ENCODE results near the gene TRMO. TPM values are rescaled to one million over a fixed set of nuclear protein-coding genes. Genes with fewer than 3 reads are reported as not detected.

TRMO gene
- total and polyA plus RNA-seq, 2 of the 8 experiments (the other 6 are each of a cell fraction or from before 2014, with no cell fraction given): 4.6 to 5.6 TPM

- no peak for TF ChIP-seq CHD7 (IDR thresholded peaks at IDR 0.05; ENCODE audit: insufficient replicate concordance, low read length)
- no peak for TF ChIP-seq TAF1 (IDR thresholded peaks at IDR 0.05; ENCODE audit: low read depth, low read length)
- TF ChIP-seq, protein P1, sequence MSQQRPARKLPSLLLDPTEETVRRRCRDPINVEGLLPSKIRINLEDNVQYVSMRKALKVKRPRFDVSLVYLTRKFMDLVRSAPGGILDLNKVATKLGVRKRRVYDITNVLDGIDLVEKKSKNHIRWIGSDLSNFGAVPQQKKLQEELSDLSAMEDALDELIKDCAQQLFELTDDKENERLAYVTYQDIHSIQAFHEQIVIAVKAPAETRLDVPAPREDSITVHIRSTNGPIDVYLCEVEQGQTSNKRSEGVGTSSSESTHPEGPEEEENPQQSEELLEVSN (IDR thresholded peaks at IDR 0.05): no peak
- TF ChIP-seq RFX5 (IDR thresholded peaks at IDR 0.05; ENCODE audit: borderline replicate concordance, low read depth, low read length): no peak
- TF ChIP-seq HDAC6 (IDR thresholded peaks at IDR 0.05; ENCODE audit: low read depth, low read length): no peak
- TF ChIP-seq, protein P2, sequence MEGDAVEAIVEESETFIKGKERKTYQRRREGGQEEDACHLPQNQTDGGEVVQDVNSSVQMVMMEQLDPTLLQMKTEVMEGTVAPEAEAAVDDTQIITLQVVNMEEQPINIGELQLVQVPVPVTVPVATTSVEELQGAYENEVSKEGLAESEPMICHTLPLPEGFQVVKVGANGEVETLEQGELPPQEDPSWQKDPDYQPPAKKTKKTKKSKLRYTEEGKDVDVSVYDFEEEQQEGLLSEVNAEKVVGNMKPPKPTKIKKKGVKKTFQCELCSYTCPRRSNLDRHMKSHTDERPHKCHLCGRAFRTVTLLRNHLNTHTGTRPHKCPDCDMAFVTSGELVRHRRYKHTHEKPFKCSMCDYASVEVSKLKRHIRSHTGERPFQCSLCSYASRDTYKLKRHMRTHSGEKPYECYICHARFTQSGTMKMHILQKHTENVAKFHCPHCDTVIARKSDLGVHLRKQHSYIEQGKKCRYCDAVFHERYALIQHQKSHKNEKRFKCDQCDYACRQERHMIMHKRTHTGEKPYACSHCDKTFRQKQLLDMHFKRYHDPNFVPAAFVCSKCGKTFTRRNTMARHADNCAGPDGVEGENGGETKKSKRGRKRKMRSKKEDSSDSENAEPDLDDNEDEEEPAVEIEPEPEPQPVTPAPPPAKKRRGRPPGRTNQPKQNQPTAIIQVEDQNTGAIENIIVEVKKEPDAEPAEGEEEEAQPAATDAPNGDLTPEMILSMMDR (IDR thresholded peaks at IDR 0.05; ENCODE audit: control extremely low read depth in 1 of 3, insufficient read depth in 1 of 3, low read depth in 1 of 3, low read length in 3 of 3): no peak
- no peak for TF ChIP-seq SAP30 (IDR thresholded peaks at IDR 0.05; ENCODE audit: insufficient read depth, insufficient replicate concordance, low read length)
Observed at GRCh38 chr9:97959585-97959984, 37.3 kb upstream of the TRMO start (continued).

All from H1 (cell line).